Measurements from ENCODE around the gene PRSS8. TPM values are rescaled to one million over a fixed set of nuclear protein-coding genes. Genes with fewer than 3 reads are reported as not detected.

PRSS8 gene
- total RNA-seq, 2 experiments from 2014 or later = not detected

DNA sequence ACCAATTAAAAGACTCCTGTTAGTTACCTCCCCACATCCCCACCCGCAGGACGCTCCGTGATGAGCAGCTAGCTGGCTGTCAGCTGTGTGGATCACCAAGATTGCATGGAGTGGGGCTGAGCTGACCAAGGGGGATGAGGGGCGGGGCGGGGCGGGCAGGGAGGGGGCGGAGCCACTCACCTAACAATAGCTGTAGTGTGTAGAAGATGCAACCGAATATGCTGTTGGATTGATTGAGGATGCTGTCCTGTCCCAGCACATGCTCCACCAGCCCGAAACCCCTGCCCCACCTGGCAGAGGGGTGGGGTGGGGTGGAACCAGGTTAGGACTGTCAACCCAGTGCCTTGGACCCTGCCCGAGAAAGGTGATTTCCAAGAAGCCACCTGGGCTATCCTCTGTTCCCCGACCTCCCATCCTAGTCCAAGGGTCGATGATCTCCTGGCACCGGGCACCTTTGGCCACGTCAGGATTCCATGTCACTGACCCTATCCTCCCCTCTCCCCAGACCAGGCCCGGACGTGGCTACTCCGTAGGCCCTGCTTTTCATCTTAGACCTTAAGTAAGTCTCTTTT is 42.3 kb downstream of the PRSS8 start:
- ChIA-PET POLR2A (interaction anchor here (1.3 to 4.6 kb wide), 3 partner anchors 9 to 24 kb away, joined by 3 to 35 read pairs (median 21); partner anchors contain the start of genes KAT8, ZNF646 and ZNF668), CTCF (interaction anchor here (0.6 kb wide), 1 partner anchor 301 kb away, joined by 3 read pairs; no protein-coding TSS in a partner anchor)
- ATAC-seq (ENCODE audit: poor library complexity) (no peak), DNase-seq (no peak)
- no peak for TF ChIP-seq CTCF (IDR thresholded peaks at IDR 0.05)
- H3K36me3 ChIP-seq (ENCODE audit: insufficient read depth, low read length) = peaks cover 13% of the 10 kb centered on the region
- peaks cover 31% of the 10 kb centered on the region for H3K4me1 ChIP-seq (ENCODE audit: insufficient read depth, low read length)
- intact Hi-C loops (cut with DNase I, micrococcal nuclease) = no loop called here
- Mint-ChIP-seq H3K27me3 (no peaks in the 10 kb centered on the region), H3K9me3 (no peaks in the 10 kb centered on the region), H3K4me3 (peak overlapping the region; percentile 65), H3K27ac (peak overlapping the region; percentile 83), H3K36me3 (ENCODE audit: low read depth) (peaks cover 26% of the 10 kb centered on the region), H3K4me1 (ENCODE audit: low read depth) (peaks cover 34% of the 10 kb centered on the region)
- no peaks in the 10 kb centered on the region for H3K27me3 ChIP-seq (ENCODE audit: control insufficient read depth in 1 of 2, insufficient read depth in 2 of 2, low read length in 2 of 2)
- H3K9me3 ChIP-seq (ENCODE audit: control insufficient read depth in 1 of 2, insufficient read depth in 1 of 2, low read length in 2 of 2) = no peaks in the 10 kb centered on the region
- no peak overlapping the region for H3K27ac ChIP-seq (ENCODE audit: low read depth in 1 of 2, low read length in 2 of 2)
- H3K4me3 ChIP-seq (ENCODE audit: low read length) = no peak overlapping the region

DNA sequence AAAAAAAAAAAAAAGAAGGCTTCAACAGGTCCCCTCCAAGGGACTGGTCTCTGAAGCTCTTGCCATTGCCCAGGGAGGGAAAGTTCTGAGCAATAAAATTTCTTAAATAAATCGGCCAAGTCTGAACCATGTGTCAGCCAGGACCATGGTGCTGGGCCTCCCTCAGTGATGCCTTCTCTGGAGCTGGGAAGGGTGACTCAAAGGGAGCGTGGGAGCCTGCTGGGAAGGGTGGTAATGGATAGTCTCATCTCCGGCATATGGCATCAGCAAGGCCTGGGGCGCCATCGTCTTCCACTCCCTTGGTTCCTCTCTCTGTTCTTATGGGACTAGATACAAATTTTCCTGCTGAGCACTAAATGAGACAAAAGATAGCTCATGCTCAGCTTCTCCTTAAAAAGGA is 43.2 kb downstream of the PRSS8 start:
- Mint-ChIP-seq H3K36me3 (ENCODE audit: low read depth) (peaks cover 26% of the 10 kb centered on the region), H3K4me1 (ENCODE audit: low read depth) (peaks cover 34% of the 10 kb centered on the region), H3K9me3 (no peaks in the 10 kb centered on the region), H3K27me3 (no peaks in the 10 kb centered on the region), H3K27ac (peak overlapping the region; percentile 83), H3K4me3 (peak overlapping the region; percentile 63)
- ATAC-seq (ENCODE audit: poor library complexity) = no peak
- Histone ChIP-seq H3K9me3 (ENCODE audit: control insufficient read depth in 1 of 2, insufficient read depth in 1 of 2, low read length in 2 of 2) (no peaks in the 10 kb centered on the region), H3K27me3 (ENCODE audit: control insufficient read depth in 1 of 2, insufficient read depth in 2 of 2, low read length in 2 of 2) (no peaks in the 10 kb centered on the region), H3K27ac (ENCODE audit: low read depth in 1 of 2, low read length in 2 of 2) (no peak overlapping the region), H3K36me3 (ENCODE audit: insufficient read depth, low read length) (peaks cover 18% of the 10 kb centered on the region), H3K4me3 (ENCODE audit: low read length) (no peak overlapping the region), H3K4me1 (ENCODE audit: insufficient read depth, low read length) (peaks cover 31% of the 10 kb centered on the region)
- POLR2A ChIA-PET = interaction anchor here (0.6 to 4.6 kb wide), 3 partner anchors 8 to 131 kb away, joined by 3 to 35 read pairs (median 4); partner anchors contain the start of genes ZNF646 and ZNF668
- CTCF ChIA-PET = interaction anchor here (1.3 kb wide), 1 partner anchor 50 kb away, joined by 3 read pairs; no protein-coding TSS in a partner anchor
- intact Hi-C loops (cut with DNase I, micrococcal nuclease) = no loop called here
- TF ChIP-seq CTCF (IDR thresholded peaks at IDR 0.05) = no peak
- DNase-seq = no peak

- H3K27ac ChIP-seq (ENCODE audit: low read depth in 1 of 2, low read length in 2 of 2) = no peak overlapping the region
- no peaks in the 10 kb centered on the region for H3K9me3 ChIP-seq (ENCODE audit: control insufficient read depth in 1 of 2, insufficient read depth in 1 of 2, low read length in 2 of 2)
- ChIA-PET POLR2A (no interaction called here), CTCF (no interaction called here)
- ATAC-seq (ENCODE audit: poor library complexity) (no peak), DNase-seq (no peak)
- H3K9me3 Mint-ChIP-seq = no peaks in the 10 kb centered on the region
- peaks cover 24% of the 10 kb centered on the region for H3K36me3 ChIP-seq (ENCODE audit: insufficient read depth, low read length)
- no peak overlapping the region for H3K27ac Mint-ChIP-seq
- intact Hi-C loops (cut with DNase I, micrococcal nuclease) = no loop called here
- no peak overlapping the region for H3K4me3 ChIP-seq (ENCODE audit: low read length)
- H3K27me3 ChIP-seq (ENCODE audit: control insufficient read depth in 1 of 2, insufficient read depth in 2 of 2, low read length in 2 of 2) = no peaks in the 10 kb centered on the region
- no peak overlapping the region for H3K4me3 Mint-ChIP-seq
- peaks cover 26% of the 10 kb centered on the region for H3K4me1 ChIP-seq (ENCODE audit: insufficient read depth, low read length)
- TF ChIP-seq CTCF (IDR thresholded peaks at IDR 0.05) = no peak
- peaks cover 28% of the 10 kb centered on the region for H3K36me3 Mint-ChIP-seq (ENCODE audit: low read depth)
- H3K4me1 Mint-ChIP-seq (ENCODE audit: low read depth) = peaks cover 30% of the 10 kb centered on the region
- H3K27me3 Mint-ChIP-seq = no peaks in the 10 kb centered on the region
These were observed 45.0 kb downstream of the PRSS8 start for GRCh38 chr16:31090540-31090939.
